ENCODE results near the gene FGD2. TPM values are rescaled to one million over a fixed set of nuclear protein-coding genes. Genes with fewer than 3 reads are reported as not detected.

The FGD2 gene
- total RNA-seq, 1 experiment from 2014 or later = 0.10 TPM

DNA sequence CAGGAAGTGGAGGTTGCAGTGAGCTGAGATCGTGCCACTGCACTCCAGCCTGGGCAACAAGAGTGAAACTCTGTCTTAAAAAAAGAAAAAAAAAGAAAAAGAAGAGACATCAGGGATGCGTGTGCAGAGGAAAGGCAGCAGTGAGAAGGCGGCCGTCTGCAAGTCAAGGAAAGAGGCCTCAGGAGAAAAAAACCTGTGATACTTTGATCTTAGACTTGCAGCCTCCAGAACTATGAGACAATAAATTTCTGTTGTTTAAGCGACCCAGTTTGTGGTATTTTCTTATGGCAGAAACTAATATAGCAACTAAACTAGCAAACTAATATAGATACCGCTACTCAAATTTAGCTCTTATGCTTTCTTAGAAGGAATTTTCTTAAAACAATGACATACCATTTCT, 36.1 kb downstream of the FGD2 start:
- Histone ChIP-seq H3K36me3 (ENCODE audit: control insufficient read depth in 1 of 2, insufficient read depth in 2 of 2, low read length in 2 of 2) (no peaks in the 10 kb centered on the region), H3K27ac (ENCODE audit: low read depth, low read length) (no peak overlapping the region), H3K4me1 (ENCODE audit: control insufficient read depth in 1 of 2, insufficient read depth in 2 of 2, low read length in 2 of 2) (peaks cover 4 to 9% of the 10 kb centered on the region in 2 experiments; a peak in 2 of 4 replicates), H3K4me2 (ENCODE audit: low read length) (no peak overlapping the region), H4K20me1 (ENCODE audit: insufficient read depth) (no peaks in the 10 kb centered on the region), H3K9me3 (ENCODE audit: control insufficient read depth in 1 of 2, insufficient read depth in 1 of 2, low read depth in 1 of 2, low read length in 2 of 2) (no peaks in the 10 kb centered on the region), H3K27me3 (ENCODE audit: insufficient read depth, low read length) (no peaks in the 10 kb centered on the region), H2AFZ (ENCODE audit: low read depth, low read length, poor library complexity, severe bottlenecking) (no peak overlapping the region), H3K9me2 (ENCODE audit: insufficient read depth) (no peaks in the 10 kb centered on the region), H3K79me2 (ENCODE audit: insufficient read depth, low read length) (no peaks in the 10 kb centered on the region), H3K9ac (ENCODE audit: low read length) (no peak overlapping the region), H3K4me3 (replicated peaks in 1 of 2; ENCODE audit: low read depth in 1 of 2, low read length in 2 of 2) (no peak overlapping the region)
- DNase-seq (ENCODE audit: low read depth, low spot score) (no peak), ATAC-seq (no peak)
- intact Hi-C loops (cut with micrococcal nuclease) = no loop called here
- ChIA-PET CTCF (interaction anchor here (1.1 kb wide), 1 partner anchor 10 kb away, joined by 4 read pairs; no protein-coding TSS in a partner anchor), POLR2A (no interaction called here), RAD21 (ENCODE audit: low non-redundant PET in 1 of 2, low total read pairs in 2 of 2, uncharacterized antibody in 2 of 2, unreplicated experiment in 2 of 2) (no interaction called here)
- TF ChIP-seq EGR1 (IDR thresholded peaks at IDR 0.05; ENCODE audit: low read depth) (no peak), YY1 (IDR thresholded peaks at IDR 0.05; ENCODE audit: extremely low read depth, insufficient replicate concordance, low read depth, low read length) (no peak), JUND (IDR thresholded peaks at IDR 0.05) (no peak), POLR2A (IDR thresholded peaks at IDR 0.05; ENCODE audit: borderline replicate concordance, extremely low read depth, insufficient read depth, insufficient read length) (no peak), CBX3 (IDR thresholded peaks at IDR 0.05; ENCODE audit: low read depth) (no peak), FOSL1 (IDR thresholded peaks at IDR 0.05; ENCODE audit: low read depth) (no peak), TCF7L2 (IDR thresholded peaks at IDR 0.05; ENCODE audit: borderline replicate concordance, extremely low read depth, insufficient read depth, insufficient read length) (no peak), ZNF274 (IDR thresholded peaks at IDR 0.05; ENCODE audit: low read depth, low read length) (no peak), ATF3 (IDR thresholded peaks at IDR 0.05) (no peak), REST (IDR thresholded peaks at IDR 0.05; ENCODE audit: low read depth) (no peak), POLR2AphosphoS5 (IDR thresholded peaks at IDR 0.05; ENCODE audit: low read depth, low read length) (no peak), SP1 (IDR thresholded peaks at IDR 0.05; ENCODE audit: low read depth) (no peak)
- TF ChIP-seq, protein P1, sequence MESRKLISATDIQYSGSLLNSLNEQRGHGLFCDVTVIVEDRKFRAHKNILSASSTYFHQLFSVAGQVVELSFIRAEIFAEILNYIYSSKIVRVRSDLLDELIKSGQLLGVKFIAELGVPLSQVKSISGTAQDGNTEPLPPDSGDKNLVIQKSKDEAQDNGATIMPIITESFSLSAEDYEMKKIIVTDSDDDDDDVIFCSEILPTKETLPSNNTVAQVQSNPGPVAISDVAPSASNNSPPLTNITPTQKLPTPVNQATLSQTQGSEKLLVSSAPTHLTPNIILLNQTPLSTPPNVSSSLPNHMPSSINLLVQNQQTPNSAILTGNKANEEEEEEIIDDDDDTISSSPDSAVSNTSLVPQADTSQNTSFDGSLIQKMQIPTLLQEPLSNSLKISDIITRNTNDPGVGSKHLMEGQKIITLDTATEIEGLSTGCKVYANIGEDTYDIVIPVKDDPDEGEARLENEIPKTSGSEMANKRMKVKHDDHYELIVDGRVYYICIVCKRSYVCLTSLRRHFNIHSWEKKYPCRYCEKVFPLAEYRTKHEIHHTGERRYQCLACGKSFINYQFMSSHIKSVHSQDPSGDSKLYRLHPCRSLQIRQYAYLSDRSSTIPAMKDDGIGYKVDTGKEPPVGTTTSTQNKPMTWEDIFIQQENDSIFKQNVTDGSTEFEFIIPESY (IDR thresholded peaks at IDR 0.05; ENCODE audit: extremely low read depth, insufficient replicate concordance, low read length) = no peak
- TF ChIP-seq, protein P2, sequence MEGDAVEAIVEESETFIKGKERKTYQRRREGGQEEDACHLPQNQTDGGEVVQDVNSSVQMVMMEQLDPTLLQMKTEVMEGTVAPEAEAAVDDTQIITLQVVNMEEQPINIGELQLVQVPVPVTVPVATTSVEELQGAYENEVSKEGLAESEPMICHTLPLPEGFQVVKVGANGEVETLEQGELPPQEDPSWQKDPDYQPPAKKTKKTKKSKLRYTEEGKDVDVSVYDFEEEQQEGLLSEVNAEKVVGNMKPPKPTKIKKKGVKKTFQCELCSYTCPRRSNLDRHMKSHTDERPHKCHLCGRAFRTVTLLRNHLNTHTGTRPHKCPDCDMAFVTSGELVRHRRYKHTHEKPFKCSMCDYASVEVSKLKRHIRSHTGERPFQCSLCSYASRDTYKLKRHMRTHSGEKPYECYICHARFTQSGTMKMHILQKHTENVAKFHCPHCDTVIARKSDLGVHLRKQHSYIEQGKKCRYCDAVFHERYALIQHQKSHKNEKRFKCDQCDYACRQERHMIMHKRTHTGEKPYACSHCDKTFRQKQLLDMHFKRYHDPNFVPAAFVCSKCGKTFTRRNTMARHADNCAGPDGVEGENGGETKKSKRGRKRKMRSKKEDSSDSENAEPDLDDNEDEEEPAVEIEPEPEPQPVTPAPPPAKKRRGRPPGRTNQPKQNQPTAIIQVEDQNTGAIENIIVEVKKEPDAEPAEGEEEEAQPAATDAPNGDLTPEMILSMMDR (IDR thresholded peaks at IDR 0.05 in 2 of 3, conservative IDR thresholded peaks at IDR 0.05 in 1 of 3; ENCODE audit: borderline replicate concordance in 1 of 3, insufficient read depth in 1 of 3, low read depth in 2 of 3, low read length in 2 of 3) = no peak
- BruUV-seq (replicated peaks) = no TSS peak
